Fibroblast of skin of abdomen (primary cell): ENCODE measurements around the gene TRAF3.
A peak's percentile ranks its signal among the peaks of the same experiment; 100 is the strongest.
"Not testable (repeated sequence)": the region's sequence is repeated elsewhere in the genome, so short reads cannot be mapped to it uniquely, and the experiment has no call there.

ENCODE experiments used
- DNase-seq: peaks from one replicate; pipeline ENCODE4 v3.0.0-alpha.2; 2013

The TRAF3 gene

DNA sequence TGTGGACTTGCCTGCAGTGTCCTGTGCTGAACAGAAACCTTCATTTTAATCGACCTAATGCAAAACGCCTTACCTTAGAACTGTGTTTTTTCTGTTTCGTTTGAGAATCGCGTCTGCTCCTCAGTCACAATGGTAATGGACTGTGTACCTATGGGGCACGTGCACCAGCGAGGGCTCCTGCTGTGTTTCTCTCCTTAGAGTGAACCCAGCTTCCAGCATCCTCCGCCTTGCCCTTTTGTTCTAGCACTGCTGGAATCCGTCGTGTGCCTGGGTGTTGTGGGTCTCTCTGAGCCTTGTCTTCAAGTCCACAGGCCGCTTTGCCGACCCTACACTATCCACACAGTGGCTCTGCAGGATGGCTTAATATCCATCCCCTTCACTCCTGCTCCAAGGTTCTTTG is 148.9 kb downstream of the TRAF3 start:
- DNase-seq = no peak

- DNase-seq = not testable (repeated sequence)
Measured at GRCh38 chr14:102926840-102927239, 149.6 kb downstream of the TRAF3 start.

- no peak for DNase-seq
Measured at GRCh38 chr14:102927346-102927877, 150.2 kb downstream of the TRAF3 start.

- DNase-seq = no peak
Measured at GRCh38 chr14:102927878-102928411, 150.7 kb downstream of the TRAF3 start.

GRCh38 chr14:102928412-102929240 is 151.4 kb downstream of the TRAF3 start:
- peak; percentile 52 for DNase-seq

GRCh38 chr14:102929241-102930137 is 152.2 kb downstream of the TRAF3 start:
- no peak for DNase-seq

DNA sequence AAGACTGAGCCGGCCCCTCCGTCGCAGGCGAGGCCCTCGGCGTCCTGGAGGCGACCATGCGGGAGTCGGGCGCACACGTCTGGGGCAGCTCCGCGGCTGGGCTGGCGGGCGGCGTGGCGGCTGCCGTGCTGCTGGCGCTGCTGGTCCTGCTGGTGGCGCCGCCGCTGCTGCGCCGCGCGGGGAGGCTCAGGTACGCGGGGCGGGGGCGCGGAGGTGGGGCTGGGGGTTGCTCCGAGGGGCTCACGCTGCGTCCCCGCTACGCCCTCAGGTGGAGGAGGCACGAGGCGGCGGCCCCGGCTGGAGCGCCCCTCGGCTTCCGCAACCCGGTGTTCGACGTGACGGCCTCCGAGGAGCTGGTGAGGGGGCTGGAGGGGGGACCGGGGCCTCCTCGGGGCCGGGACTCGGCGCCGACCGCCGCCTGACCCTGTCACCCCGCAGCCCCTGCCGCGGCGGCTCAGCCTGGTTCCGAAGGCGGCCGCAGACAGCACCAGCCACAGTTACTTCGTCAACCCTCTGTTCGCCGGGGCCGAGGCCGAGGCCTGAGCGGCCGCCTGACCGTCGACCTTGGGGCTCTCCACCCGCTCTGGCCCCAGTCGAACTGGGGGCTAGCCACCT is 153.0 kb downstream of the TRAF3 start:
- DNase-seq = no peak

DNA sequence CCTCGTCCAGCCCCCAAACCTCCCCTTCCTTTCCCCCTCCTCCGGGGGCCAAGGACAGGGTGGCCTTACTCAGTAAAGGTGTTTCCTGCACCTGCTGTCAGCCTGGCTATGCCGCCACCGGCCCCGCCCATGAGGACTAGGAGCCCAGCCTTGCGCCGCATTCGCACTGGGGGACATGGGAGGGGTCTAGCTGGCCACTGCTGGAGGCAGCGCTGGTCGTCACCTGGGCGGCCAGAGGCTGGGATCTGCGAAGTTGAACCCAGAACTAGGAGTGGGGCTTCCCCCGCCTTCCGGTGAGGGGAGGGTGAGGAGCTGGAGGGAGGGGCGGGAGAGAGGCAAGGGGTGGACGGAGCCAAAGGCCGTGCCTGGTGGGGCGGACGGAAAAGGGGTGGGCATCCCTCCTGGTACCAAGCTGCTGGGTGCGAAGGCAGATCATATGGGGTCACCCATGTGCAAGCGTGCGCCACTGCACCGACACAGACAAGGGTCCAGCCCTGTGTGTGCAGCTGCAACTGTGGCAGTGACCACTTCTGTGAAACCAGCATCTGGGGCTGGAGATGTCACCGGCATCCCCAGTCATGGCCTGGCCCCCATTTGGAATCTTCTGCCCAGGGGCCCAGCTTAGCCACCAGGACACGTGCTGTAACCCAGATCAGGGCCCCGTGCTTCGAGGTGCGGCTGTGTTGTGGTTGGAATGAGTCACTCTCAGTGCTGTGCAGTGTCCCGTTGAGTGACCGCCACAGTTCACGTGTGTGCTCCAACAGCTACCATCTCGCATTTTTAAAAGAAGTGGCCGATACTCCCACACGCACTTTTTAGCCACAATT is 153.7 kb downstream of the TRAF3 start:
- no peak for DNase-seq

DNA sequence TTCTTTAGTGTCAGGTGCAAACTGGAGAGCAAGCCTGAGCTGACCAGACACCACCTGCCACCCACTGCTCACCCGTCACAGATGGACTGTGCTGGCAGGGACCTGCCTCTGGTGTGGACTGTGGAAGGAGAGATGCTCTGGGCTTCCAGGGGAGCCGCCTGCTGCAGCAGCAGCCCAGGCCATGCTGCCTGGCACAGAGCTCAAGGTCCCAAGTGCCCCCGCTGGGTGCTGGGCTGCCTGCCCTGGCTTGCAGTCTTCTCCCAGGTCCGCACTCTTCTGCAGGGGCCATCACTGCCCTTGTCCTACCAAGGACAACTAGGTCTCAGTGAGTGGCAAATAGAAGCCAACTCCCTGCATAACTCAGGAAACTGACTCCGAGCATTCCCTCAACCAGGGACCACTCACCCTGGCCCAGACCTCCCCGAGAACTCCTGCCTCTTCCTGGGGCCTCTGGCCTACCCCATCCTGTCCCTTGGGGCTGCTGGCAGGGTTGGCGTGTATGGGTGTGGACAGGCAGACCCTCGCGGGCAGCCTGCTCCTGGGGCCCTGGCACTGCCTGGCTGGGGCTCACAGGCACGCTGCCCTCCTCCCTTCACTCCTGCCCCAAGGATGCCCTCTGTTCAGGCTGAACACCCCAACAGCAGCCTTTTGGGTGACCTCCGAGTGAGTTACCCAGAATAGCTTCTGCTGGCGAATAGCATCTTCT is 154.5 kb downstream of the TRAF3 start:
- no peak for DNase-seq

GRCh38 chr14:102932484-102933248 is 155.4 kb downstream of the TRAF3 start:
- DNase-seq = no peak

DNA sequence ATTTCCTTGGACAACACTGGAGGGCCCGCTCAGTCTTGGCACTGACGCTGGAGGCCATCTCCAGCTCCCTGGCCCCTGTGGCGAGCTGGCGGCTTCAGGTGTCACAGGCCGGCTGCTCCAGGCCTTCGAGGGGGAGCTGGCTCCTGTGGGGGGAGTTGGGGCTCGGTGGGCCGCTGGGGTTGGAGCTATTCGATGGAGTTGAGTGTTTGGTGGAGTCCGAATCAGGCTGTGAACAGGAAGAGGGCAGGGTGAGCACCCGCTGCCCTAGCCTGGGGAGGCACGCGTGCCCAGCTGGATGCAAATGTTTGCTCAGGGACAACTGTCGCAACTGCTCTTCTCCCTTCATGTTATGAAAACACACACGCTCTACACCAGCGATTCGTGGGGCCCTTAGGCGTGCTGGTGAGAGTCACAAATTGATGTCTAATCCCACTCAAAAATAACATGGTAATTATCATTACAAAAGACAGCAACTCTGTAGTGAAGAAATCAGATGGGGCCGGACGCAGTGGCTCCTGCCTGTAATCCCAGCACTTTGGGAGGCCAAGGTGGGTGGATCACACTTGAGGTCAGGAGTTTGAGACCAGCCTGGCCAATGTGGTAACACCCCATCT is 156.5 kb downstream of the TRAF3 start:
- no peak for DNase-seq

- DNase-seq = no peak
Measured at GRCh38 chr14:102935756-102936155, 158.5 kb downstream of the TRAF3 start.

GRCh38 chr14:102937331-102938175 is 160.3 kb downstream of the TRAF3 start:
- DNase-seq = no peak

- DNase-seq = no peak
Measured at GRCh38 chr14:102938191-102938590, 160.9 kb downstream of the TRAF3 start.

DNA sequence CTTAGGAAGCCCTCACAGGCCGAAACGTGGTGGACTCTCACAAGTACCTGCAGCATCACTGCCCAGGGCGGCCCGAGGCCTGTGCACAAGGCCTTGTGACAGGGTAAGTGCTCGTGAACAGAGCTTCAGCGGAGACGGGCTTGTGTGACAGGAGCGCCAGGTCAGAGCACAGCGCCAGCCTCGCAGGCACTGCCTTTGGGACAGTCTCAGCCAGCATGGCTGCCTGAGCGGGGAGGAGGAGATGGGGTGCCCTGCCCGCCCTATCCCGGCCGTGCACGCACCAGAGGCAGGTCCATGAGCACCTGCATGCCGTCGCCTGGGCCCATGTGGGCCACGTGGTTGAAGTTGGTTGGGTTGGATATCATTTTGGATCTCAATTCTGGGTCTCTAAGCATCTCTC is 162.1 kb downstream of the TRAF3 start:
- no peak for DNase-seq

- DNase-seq = no peak
Measured at GRCh38 chr14:102939820-102940561, 162.7 kb downstream of the TRAF3 start.

GRCh38 chr14:102940729-102941362 is 163.6 kb downstream of the TRAF3 start:
- no peak for DNase-seq
